ENCODE measurements around the gene XRRA1. TPM values are rescaled to one million over a fixed set of nuclear protein-coding genes. Genes with fewer than 3 reads are reported as not detected.

XRRA1 gene
- total RNA-seq, 2 experiments from 2014 or later: 31.0 to 34.6 TPM

DNA sequence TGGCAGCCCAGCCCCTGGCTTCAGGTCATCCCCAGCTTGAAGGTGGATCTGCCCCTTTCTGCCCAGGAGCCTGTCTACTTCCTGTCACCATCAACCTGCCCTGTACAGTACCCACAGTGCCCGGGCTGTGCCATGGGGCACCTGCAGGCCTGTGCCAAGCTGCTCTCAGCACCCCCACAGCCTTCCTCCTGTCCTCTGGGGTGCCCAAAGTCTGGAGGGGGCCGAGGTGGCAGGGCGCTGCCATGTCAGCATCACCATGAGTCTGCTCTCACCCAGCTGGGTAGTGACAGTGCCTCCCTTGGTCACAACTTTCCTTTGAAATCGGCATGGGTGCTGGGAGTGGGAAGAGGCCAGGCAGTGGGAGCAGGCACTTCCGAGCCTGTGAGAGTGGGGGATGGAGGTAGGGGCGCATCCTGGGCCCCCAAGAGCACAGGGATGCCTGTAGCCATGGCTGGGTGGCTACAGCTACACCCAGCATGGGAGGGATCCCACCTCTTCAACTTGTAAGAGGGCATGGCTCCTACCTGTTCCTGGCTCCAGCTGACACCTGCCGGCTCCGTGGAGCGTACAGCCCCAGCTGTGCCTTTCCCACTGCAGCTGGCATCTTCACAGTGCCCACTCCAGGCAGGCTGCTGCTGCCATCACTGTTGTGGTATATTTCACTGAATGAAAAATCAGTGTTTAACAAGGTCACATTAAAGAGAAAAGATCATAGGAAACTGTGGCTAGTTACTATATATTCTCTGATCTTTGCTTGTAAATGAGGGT is 157.4 kb downstream of the XRRA1 start:
- ChIA-PET CTCF (no interaction called here), POLR2A (no interaction called here)

Other genes starting within 250 kb of the XRRA1 start
- not detected for gene CHRDL2, start 217.7 kb downstream of the XRRA1 start, total RNA-seq
- gene RNF169, start 200.2 kb downstream of the XRRA1 start, total RNA-seq: 10 to 100 TPM; 11.9 to 12.3 TPM
- gene SPCS2, start 175 bp upstream of the XRRA1 start, total RNA-seq: 100 to 1,000 TPM; 145 to 159 TPM
- 10 to 100 TPM; 15.6 to 15.7 TPM for gene NEU3, start 39.8 kb upstream of the XRRA1 start, total RNA-seq
- gene OR2AT4, start 147.8 kb upstream of the XRRA1 start, total RNA-seq: not detected
- not detected for gene SLCO2B1, start 202.0 kb upstream of the XRRA1 start, total RNA-seq